ENCODE results near the gene TTC39A. TPM values are rescaled to one million over a fixed set of nuclear protein-coding genes. Genes with fewer than 3 reads are reported as not detected.
A peak's percentile ranks its signal among the peaks of the same experiment; 100 is the strongest.

TTC39A gene
- polyA plus RNA-seq, 1 donor (not counting 4 experiments of a cell fraction or from before 2014, with no cell fraction given), result 1.4 TPM

- H3K27me3 ChIP-seq (ENCODE audit: control insufficient read depth, extremely low read depth, insufficient read depth, low read length), result peaks cover 26% of the 10 kb centered on the region
- H3K36me3 ChIP-seq (ENCODE audit: control insufficient read depth in 2 of 2, extremely low read depth in 1 of 2, insufficient read depth in 2 of 2, low read length in 2 of 2), result no peaks in the 10 kb centered on the region
- no peaks in the 10 kb centered on the region for H3K79me2 ChIP-seq (ENCODE audit: control insufficient read depth, insufficient read depth, low read length)
- no peak overlapping the region for H3K4me3 ChIP-seq (ENCODE audit: control insufficient read depth in 2 of 3, extremely low read depth in 1 of 3, insufficient read depth in 2 of 3, low read depth in 1 of 3, low read length in 3 of 3)
- H3K9me1 ChIP-seq (ENCODE audit: control insufficient read depth, extremely low read depth, insufficient read depth, low read length), result no peaks in the 10 kb centered on the region
- H4K20me1 ChIP-seq (ENCODE audit: control insufficient read depth, extremely low read depth, insufficient read depth, low read length), result no peaks in the 10 kb centered on the region
- TF ChIP-seq EZH2 (IDR thresholded peaks at IDR 0.05; ENCODE audit: low read length) (no peak), CTCF (optimal IDR thresholded peaks at IDR 0.05 in 1 of 3, IDR thresholded peaks at IDR 0.05 in 1 of 3, conservative IDR thresholded peaks at IDR 0.05 in 1 of 3; ENCODE audit: extremely low read depth in 1 of 3, insufficient read depth in 2 of 3, low read length in 3 of 3) (no peak)
- H3K9ac ChIP-seq (ENCODE audit: control insufficient read depth, extremely low read depth, insufficient read depth, low read length), result no peak overlapping the region
- no peaks in the 10 kb centered on the region for H3K9me3 ChIP-seq (ENCODE audit: control insufficient read depth, low read depth, low read length)
- H2AFZ ChIP-seq (ENCODE audit: control insufficient read depth, low read length), result no peak overlapping the region
- DNase-seq (ENCODE audit: low read depth, low spot score) (no peak), FAIRE-seq (no peak)
- H3K4me1 ChIP-seq (ENCODE audit: control insufficient read depth, extremely low read depth, insufficient read depth, low read length), result no peaks in the 10 kb centered on the region
- no peak overlapping the region for H3K4me2 ChIP-seq (ENCODE audit: control insufficient read depth, extremely low read depth, insufficient read depth, low read depth, low read length)
- H3K27ac ChIP-seq (ENCODE audit: control insufficient read depth, insufficient read depth, low read length), result no peak overlapping the region
- dilution Hi-C loops (cut with MboI; ENCODE audit: extremely low pct_ligation_motif_present, low sequenced_read_pairs), result no loop called here
Observed at GRCh38 chr1:51342591-51343206, 12.3 kb upstream of the TTC39A start.

- no peak overlapping the region for H3K9ac ChIP-seq (ENCODE audit: control insufficient read depth, extremely low read depth, insufficient read depth, low read length)
- no peak for TF ChIP-seq EZH2 (IDR thresholded peaks at IDR 0.05; ENCODE audit: low read length)
- peak in 1 of 3 experiments; percentile 9 for TF ChIP-seq CTCF (optimal IDR thresholded peaks at IDR 0.05 in 1 of 3, IDR thresholded peaks at IDR 0.05 in 1 of 3, conservative IDR thresholded peaks at IDR 0.05 in 1 of 3; ENCODE audit: extremely low read depth in 1 of 3, insufficient read depth in 2 of 3, low read length in 3 of 3)
- H3K4me3 ChIP-seq (ENCODE audit: control insufficient read depth in 2 of 3, extremely low read depth in 1 of 3, insufficient read depth in 2 of 3, low read depth in 1 of 3, low read length in 3 of 3), result no peak overlapping the region
- DNase-seq (ENCODE audit: low read depth, low spot score), result no peak
- no peaks in the 10 kb centered on the region for H3K4me1 ChIP-seq (ENCODE audit: control insufficient read depth, extremely low read depth, insufficient read depth, low read length)
- no peaks in the 10 kb centered on the region for H3K9me1 ChIP-seq (ENCODE audit: control insufficient read depth, extremely low read depth, insufficient read depth, low read length)
- FAIRE-seq, result no peak
- no peaks in the 10 kb centered on the region for H4K20me1 ChIP-seq (ENCODE audit: control insufficient read depth, extremely low read depth, insufficient read depth, low read length)
- no peak overlapping the region for H2AFZ ChIP-seq (ENCODE audit: control insufficient read depth, low read length)
- no peaks in the 10 kb centered on the region for H3K36me3 ChIP-seq (ENCODE audit: control insufficient read depth in 2 of 2, extremely low read depth in 1 of 2, insufficient read depth in 2 of 2, low read length in 2 of 2)
- H3K27ac ChIP-seq (ENCODE audit: control insufficient read depth, insufficient read depth, low read length), result no peak overlapping the region
- no peaks in the 10 kb centered on the region for H3K9me3 ChIP-seq (ENCODE audit: control insufficient read depth, low read depth, low read length)
- dilution Hi-C loops (cut with MboI; ENCODE audit: extremely low pct_ligation_motif_present, low sequenced_read_pairs), result no loop called here
- H3K27me3 ChIP-seq (ENCODE audit: control insufficient read depth, extremely low read depth, insufficient read depth, low read length), result peaks cover 26% of the 10 kb centered on the region
- H3K79me2 ChIP-seq (ENCODE audit: control insufficient read depth, insufficient read depth, low read length), result no peaks in the 10 kb centered on the region
- H3K4me2 ChIP-seq (ENCODE audit: control insufficient read depth, extremely low read depth, insufficient read depth, low read depth, low read length), result no peak overlapping the region
Observed at GRCh38 chr1:51341876-51342496, 11.6 kb upstream of the TTC39A start.

Data from keratinocyte (primary cell).